ENCODE measurements around the gene TPRX2. TPM values are rescaled to one million over a fixed set of nuclear protein-coding genes. Genes with fewer than 3 reads are reported as not detected.
"Not testable (repeated sequence)": the region's sequence is repeated elsewhere in the genome, so short reads cannot be mapped to it uniquely, and the experiment has no call there.

Gene TPRX2
- total RNA-seq, 1 experiment from 2014 or later = not detected

GRCh38 chr19:47860602-47861297, 1.7 kb downstream of the TPRX2 start:
- DNase-seq (ENCODE audit: extremely low read depth, low read depth) = no peak

- DNase-seq (ENCODE audit: extremely low read depth, low read depth) = no peak
Measured at GRCh38 chr19:47861630-47862029, 2.6 kb downstream of the TPRX2 start.

- DNase-seq (ENCODE audit: extremely low read depth, low read depth) = peak; percentile 70
Measured at GRCh38 chr19:47863514-47863936, 4.5 kb downstream of the TPRX2 start.

- DNase-seq (ENCODE audit: extremely low read depth, low read depth) = no peak
Measured at GRCh38 chr19:47865166-47865565, 6.1 kb downstream of the TPRX2 start.

GRCh38 chr19:47878906-47879305, 19.9 kb downstream of the TPRX2 start:
- DNase-seq (ENCODE audit: extremely low read depth, low read depth) = no peak

GRCh38 chr19:47879385-47879784, 20.4 kb downstream of the TPRX2 start:
- DNase-seq (ENCODE audit: extremely low read depth, low read depth) = not testable (repeated sequence)

GRCh38 chr19:47881757-47882156, 22.7 kb downstream of the TPRX2 start:
- DNase-seq (ENCODE audit: extremely low read depth, low read depth) = no peak

GRCh38 chr19:47882890-47883289, 23.9 kb downstream of the TPRX2 start:
- no peak for DNase-seq (ENCODE audit: extremely low read depth, low read depth)

- no peak for DNase-seq (ENCODE audit: extremely low read depth, low read depth)
Measured at GRCh38 chr19:47885067-47885463, 26.0 kb downstream of the TPRX2 start.

- DNase-seq (ENCODE audit: extremely low read depth, low read depth) = no peak
Measured at GRCh38 chr19:47886010-47886559, 27.1 kb downstream of the TPRX2 start, which contains the start of gene SULT2A1. SULT2A1 (minus strand) TSS chr19:47886315; CDS start chr19:47886257, 58 bp downstream.

GRCh38 chr19:47890865-47891621, 32.0 kb downstream of the TPRX2 start:
- DNase-seq (ENCODE audit: extremely low read depth, low read depth) = no peak

- DNase-seq (ENCODE audit: extremely low read depth, low read depth) = no peak
Measured at GRCh38 chr19:47891622-47891922, 32.5 kb downstream of the TPRX2 start.

GRCh38 chr19:47891923-47892666, 33.1 kb downstream of the TPRX2 start:
- no peak for DNase-seq (ENCODE audit: extremely low read depth, low read depth)

GRCh38 chr19:47895165-47895782, 36.2 kb downstream of the TPRX2 start:
- DNase-seq (ENCODE audit: extremely low read depth, low read depth) = no peak

- no peak for DNase-seq (ENCODE audit: extremely low read depth, low read depth)
Measured at GRCh38 chr19:47896019-47896418, 37.0 kb downstream of the TPRX2 start.

GRCh38 chr19:47896773-47897172, 37.7 kb downstream of the TPRX2 start:
- no peak for DNase-seq (ENCODE audit: extremely low read depth, low read depth)

- no peak for DNase-seq (ENCODE audit: extremely low read depth, low read depth)
Measured at GRCh38 chr19:47897861-47898260, 38.8 kb downstream of the TPRX2 start.

GRCh38 chr19:47899335-47899734, 40.3 kb downstream of the TPRX2 start:
- DNase-seq (ENCODE audit: extremely low read depth, low read depth) = no peak

GRCh38 chr19:47901370-47901769, 42.3 kb downstream of the TPRX2 start:
- no peak for DNase-seq (ENCODE audit: extremely low read depth, low read depth)

GRCh38 chr19:47909350-47909749, 50.3 kb downstream of the TPRX2 start:
- not testable (repeated sequence) for DNase-seq (ENCODE audit: extremely low read depth, low read depth)

- not testable (repeated sequence) for DNase-seq (ENCODE audit: extremely low read depth, low read depth)
Measured at GRCh38 chr19:47910191-47910590, 51.2 kb downstream of the TPRX2 start.

Measured in NCI-H460 (cell line).